Activated naive CD8-positive, alpha-beta T cell (primary cell): ENCODE measurements around the gene MXD1.

Experiments used
- H3K27ac Mint-ChIP-seq: one replicate; pipeline ENCODE4 v1.8.0; 2021; ENCODE audit warnings: mixed read lengths
- H3K27me3 Mint-ChIP-seq: one replicate; pipeline ENCODE4 v1.8.0; 2021; ENCODE audit warnings: mixed read lengths
- H3K36me3 Mint-ChIP-seq: one replicate; pipeline ENCODE4 v1.8.0; 2021; ENCODE audit warnings: mixed read lengths
- H3K4me1 Mint-ChIP-seq: one replicate; pipeline ENCODE4 v1.8.0; 2021; ENCODE audit warnings: low read depth, mixed read lengths
- H3K4me3 Mint-ChIP-seq: one replicate; pipeline ENCODE4 v1.8.0; 2021; ENCODE audit warnings: mild to moderate bottlenecking, mixed read lengths
- H3K9me3 Mint-ChIP-seq: one replicate; pipeline ENCODE4 v1.8.0; 2021; ENCODE audit warnings: low read depth, mixed read lengths

The MXD1 gene

DNA sequence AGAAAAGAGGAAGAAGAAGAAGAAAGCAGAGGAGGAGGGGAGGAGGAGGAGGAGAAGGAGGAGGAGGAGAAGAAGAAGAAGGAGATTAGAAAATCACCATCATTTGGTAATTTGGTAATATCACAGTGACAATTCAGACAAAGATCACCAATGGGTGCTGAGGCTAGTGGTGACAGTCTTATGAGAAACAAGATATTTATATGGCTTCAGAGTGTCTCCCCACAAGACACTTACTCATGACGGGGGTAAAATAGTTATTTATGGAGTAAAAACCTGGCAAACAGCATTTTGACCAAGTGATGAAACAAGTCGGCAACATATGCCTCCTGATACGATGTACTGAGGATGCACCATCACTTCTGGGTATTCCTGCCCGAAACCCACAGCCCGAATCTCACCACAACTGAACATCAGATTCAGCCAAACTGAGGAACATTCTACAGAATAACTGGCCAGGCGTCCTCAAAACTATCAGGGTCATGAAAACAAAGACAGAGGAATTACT lies 41.6 kb downstream of the MXD1 start:
- Mint-ChIP-seq H3K27ac (no peak overlapping the region), H3K9me3 (no peaks in the 10 kb centered on the region)

GRCh38 chr2:69957965-69958364 lies 43.1 kb downstream of the MXD1 start:
- Mint-ChIP-seq H3K27ac (no peak overlapping the region), H3K9me3 (no peaks in the 10 kb centered on the region), H3K36me3 (no peaks in the 10 kb centered on the region), H3K4me3 (no peak overlapping the region), H3K27me3 (no peaks in the 10 kb centered on the region), H3K4me1 (no peaks in the 10 kb centered on the region)

More for the DNA sequence above, 41.6 kb downstream of the MXD1 start:
- Mint-ChIP-seq H3K36me3 (no peaks in the 10 kb centered on the region), H3K4me1 (no peaks in the 10 kb centered on the region), H3K4me3 (no peak overlapping the region), H3K27me3 (no peaks in the 10 kb centered on the region)

DNA sequence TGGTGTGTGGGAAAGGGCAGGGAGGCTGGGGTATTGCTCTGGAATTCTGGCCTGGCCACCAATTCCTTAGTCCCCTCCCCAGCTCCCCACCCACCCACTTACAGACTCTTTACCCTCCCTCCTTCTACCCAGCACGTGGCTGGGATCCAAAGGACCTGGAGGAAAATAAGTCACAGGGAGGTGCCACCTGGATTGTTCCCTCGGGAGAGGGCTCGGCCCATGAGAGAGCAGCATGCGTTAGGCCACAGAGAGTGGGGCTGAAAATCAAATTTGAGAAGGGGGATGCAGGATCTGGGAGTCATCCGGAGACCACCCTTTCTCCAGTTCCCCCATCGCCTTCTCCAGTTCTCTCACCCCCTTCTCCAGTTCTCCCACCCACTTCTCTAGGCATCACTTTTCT lies 43.6 kb downstream of the MXD1 start:
- H3K36me3 Mint-ChIP-seq: no peaks in the 10 kb centered on the region
- H3K4me1 Mint-ChIP-seq: no peaks in the 10 kb centered on the region
- H3K27me3 Mint-ChIP-seq: no peaks in the 10 kb centered on the region
- H3K9me3 Mint-ChIP-seq: no peaks in the 10 kb centered on the region
- H3K27ac Mint-ChIP-seq: no peak overlapping the region
- no peak overlapping the region for H3K4me3 Mint-ChIP-seq

DNA sequence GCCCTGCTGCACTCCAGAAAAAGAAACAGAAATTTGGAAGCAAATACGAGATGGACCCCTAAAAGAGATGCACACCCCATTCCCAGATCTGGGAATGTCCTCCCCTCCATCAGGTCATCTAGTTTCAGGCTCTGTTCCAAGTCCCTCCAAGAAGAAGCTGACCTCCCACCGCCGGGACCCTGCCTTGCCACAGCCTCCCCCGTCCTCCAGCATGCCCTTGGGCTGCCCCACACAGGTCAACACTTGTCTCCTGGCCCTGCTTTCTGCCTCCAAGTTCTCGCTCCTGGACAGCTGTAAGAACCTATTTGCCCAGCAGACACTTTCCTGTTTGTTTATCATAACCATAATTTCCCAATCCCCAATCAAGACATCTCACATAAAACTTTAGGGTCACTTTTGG lies 44.5 kb downstream of the MXD1 start:
- no peaks in the 10 kb centered on the region for H3K36me3 Mint-ChIP-seq
- H3K27me3 Mint-ChIP-seq: no peaks in the 10 kb centered on the region
- H3K4me1 Mint-ChIP-seq: no peaks in the 10 kb centered on the region
- no peak overlapping the region for H3K27ac Mint-ChIP-seq
- no peak overlapping the region for H3K4me3 Mint-ChIP-seq
- H3K9me3 Mint-ChIP-seq: no peaks in the 10 kb centered on the region

- Mint-ChIP-seq H3K4me3 (no peak overlapping the region), H3K4me1 (peaks cover 4% of the 10 kb centered on the region), H3K27ac (no peak overlapping the region)
These were observed 45.9 kb downstream of the MXD1 start for GRCh38 chr2:69960821-69961220.

DNA sequence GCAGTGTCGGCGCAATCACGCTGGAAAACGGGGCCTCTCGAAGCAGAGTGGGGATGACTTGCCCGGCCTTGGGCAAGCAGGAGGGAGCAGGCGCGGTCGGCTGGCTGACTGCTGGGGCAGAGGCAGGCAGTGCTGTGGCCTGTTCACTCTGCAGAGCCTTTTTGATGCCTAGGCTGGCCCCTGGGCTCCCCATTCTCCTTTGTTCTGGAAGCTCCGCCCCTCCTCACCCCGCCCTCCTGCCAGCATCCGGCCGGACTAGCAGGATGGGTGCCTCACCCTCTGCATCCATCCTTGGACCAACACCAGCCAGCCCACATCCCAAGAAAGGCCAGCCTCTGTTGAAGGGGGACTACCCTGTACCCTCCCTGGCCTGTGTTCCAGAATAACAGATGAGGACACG lies 46.6 kb downstream of the MXD1 start, which contains the start of gene ASPRV1:
TSS of gene ASPRV1 (minus strand) at position 136 of the 400 bp plus-strand sequence. CDS start 195 bp downstream, outside the sequence.
- Mint-ChIP-seq H3K4me1 (peaks cover 4% of the 10 kb centered on the region), H3K36me3 (no peaks in the 10 kb centered on the region), H3K4me3 (no peak within 1 kb of the TSS), H3K9me3 (no peaks in the 10 kb centered on the region), H3K27me3 (no peaks in the 10 kb centered on the region), H3K27ac (no peak within 1 kb of the TSS)

More at GRCh38 chr2:69960821-69961220, 45.9 kb downstream of the MXD1 start:
- Mint-ChIP-seq H3K27me3 (no peaks in the 10 kb centered on the region), H3K9me3 (no peaks in the 10 kb centered on the region), H3K36me3 (no peaks in the 10 kb centered on the region)

DNA sequence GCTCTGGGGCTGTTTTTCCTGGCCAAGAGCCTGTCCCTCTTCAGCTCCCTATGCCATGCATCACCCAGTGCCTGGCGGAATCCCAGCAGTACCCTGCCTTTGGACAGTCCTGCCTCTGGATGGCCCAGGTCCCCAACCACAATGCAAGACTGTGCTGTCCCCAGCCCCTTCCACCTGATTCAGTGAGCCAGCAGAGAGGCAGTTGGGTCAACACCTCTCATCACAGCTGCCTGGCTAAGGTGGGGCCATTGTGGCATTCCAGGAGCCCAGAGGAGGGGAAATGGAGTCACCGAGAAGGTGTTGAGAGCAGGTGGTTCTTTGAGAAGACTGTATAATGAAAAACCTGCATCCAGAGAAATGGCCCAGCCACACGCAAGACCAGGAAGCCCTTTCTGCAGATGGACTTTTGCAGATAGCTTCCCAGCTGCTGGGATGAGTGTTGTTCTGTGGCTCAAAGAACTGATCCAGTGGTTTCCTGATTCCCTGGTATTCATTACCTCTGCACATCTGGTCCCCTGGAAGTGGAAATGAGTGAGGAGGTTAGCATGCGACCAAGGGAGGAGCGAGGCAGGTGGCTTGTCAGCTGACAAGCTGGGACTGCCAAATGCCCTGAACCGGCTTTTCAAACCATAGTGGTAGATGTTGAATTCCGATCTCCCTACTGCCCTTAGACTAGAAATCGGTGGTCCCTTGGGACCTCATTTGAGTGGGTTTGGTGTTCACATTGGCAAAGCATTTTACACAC lies 48.2 kb downstream of the MXD1 start:
- Mint-ChIP-seq H3K27me3 (no peaks in the 10 kb centered on the region), H3K27ac (no peak overlapping the region), H3K4me3 (no peak overlapping the region), H3K4me1 (peaks cover 4% of the 10 kb centered on the region), H3K36me3 (no peaks in the 10 kb centered on the region), H3K9me3 (no peaks in the 10 kb centered on the region)

DNA sequence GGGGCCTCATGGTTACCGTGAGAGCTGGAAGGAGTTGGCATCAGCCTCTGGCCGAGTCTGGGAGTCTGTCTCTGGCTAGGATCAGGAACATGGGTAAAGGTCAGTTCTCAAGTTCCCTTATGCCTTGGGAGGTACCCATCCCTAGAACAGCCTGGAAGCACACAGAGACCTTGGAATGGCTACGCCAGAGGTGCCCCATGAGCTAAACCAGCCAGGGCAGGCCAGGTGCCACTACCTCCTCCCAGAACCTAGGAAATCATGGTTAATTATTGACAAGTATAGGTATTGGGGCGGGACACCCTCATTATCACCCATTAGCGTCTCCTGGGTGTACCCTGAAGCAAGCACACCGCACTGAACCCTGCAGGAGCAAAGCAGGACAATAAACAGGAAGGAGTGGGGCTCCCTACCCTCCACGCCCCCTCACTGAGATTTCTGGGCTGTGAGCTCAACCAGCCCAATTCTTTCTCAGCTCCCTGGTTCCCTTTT lies 49.5 kb downstream of the MXD1 start:
- Mint-ChIP-seq H3K4me3 (no peak overlapping the region), H3K4me1 (peaks cover 4% of the 10 kb centered on the region), H3K36me3 (peaks cover 2% of the 10 kb centered on the region), H3K27me3 (no peaks in the 10 kb centered on the region), H3K9me3 (no peaks in the 10 kb centered on the region), H3K27ac (no peak overlapping the region)

- Mint-ChIP-seq H3K9me3 (no peaks in the 10 kb centered on the region), H3K4me3 (no peak overlapping the region), H3K27me3 (no peaks in the 10 kb centered on the region), H3K4me1 (peaks cover 4% of the 10 kb centered on the region), H3K27ac (no peak overlapping the region), H3K36me3 (peaks cover 4% of the 10 kb centered on the region)
These were observed 51.0 kb downstream of the MXD1 start for GRCh38 chr2:69965756-69966445.

- H3K36me3 Mint-ChIP-seq: peaks cover 4% of the 10 kb centered on the region
- H3K27ac Mint-ChIP-seq: no peak overlapping the region
- no peaks in the 10 kb centered on the region for H3K9me3 Mint-ChIP-seq
These were observed 51.6 kb downstream of the MXD1 start for GRCh38 chr2:69966496-69966895.

GRCh38 chr2:69968609-69969008 lies 53.7 kb downstream of the MXD1 start:
- no peaks in the 10 kb centered on the region for H3K27me3 Mint-ChIP-seq
- H3K4me1 Mint-ChIP-seq: peaks cover 4% of the 10 kb centered on the region
- no peak overlapping the region for H3K4me3 Mint-ChIP-seq
- H3K27ac Mint-ChIP-seq: no peak overlapping the region
- no peaks in the 10 kb centered on the region for H3K9me3 Mint-ChIP-seq
- H3K36me3 Mint-ChIP-seq: peaks cover 4% of the 10 kb centered on the region

More at GRCh38 chr2:69966496-69966895, 51.6 kb downstream of the MXD1 start:
- Mint-ChIP-seq H3K4me1 (peaks cover 4% of the 10 kb centered on the region), H3K27me3 (no peaks in the 10 kb centered on the region), H3K4me3 (no peak overlapping the region)

GRCh38 chr2:69969126-69969983 lies 54.4 kb downstream of the MXD1 start:
- no peak overlapping the region for H3K27ac Mint-ChIP-seq
- peaks cover 4% of the 10 kb centered on the region for H3K4me1 Mint-ChIP-seq
- H3K4me3 Mint-ChIP-seq: no peak overlapping the region
- H3K27me3 Mint-ChIP-seq: no peaks in the 10 kb centered on the region
- peaks cover 4% of the 10 kb centered on the region for H3K36me3 Mint-ChIP-seq
- H3K9me3 Mint-ChIP-seq: no peaks in the 10 kb centered on the region

DNA sequence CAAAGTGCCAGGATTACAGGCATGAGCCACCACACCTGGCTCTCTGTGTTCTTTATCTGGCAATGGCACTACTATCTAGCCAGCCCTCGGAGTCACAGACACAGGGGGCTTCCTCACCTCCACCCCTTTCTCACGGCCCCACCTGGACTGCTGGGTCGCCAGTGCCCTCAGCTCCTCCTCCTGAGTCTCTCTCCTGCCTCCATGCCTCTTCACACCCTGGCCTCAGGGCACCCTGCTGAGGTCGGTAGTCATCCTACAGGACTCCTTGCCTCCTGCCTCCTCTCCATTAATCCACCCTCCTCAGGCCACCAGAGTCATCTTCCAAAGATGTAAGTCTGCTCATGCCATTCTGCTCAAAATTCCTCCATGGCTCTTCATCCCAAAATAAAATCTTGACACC lies 55.1 kb downstream of the MXD1 start:
- Mint-ChIP-seq H3K27me3 (no peaks in the 10 kb centered on the region), H3K27ac (no peak overlapping the region), H3K9me3 (no peaks in the 10 kb centered on the region), H3K36me3 (peaks cover 4% of the 10 kb centered on the region), H3K4me1 (no peaks in the 10 kb centered on the region), H3K4me3 (no peak overlapping the region)

DNA sequence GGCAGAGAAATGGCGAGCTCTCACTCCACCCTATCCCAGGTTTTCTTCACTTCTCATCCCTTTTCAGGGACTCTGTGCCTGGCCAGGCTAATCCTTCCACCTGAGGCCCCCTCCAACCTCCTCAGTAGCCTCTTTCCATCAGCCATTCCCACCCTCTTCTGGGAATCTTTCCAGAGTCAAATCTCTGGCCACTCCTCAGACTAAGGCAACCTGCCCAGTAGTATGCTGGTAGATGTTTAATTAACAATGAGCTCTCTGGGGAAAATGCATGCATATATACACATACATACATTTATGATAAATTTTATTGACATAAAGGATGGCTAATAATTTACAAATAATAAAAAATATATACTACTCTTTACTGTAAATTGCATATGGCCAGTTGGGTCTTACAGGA lies 57.9 kb downstream of the MXD1 start:
- Mint-ChIP-seq H3K36me3 (peaks cover 4% of the 10 kb centered on the region), H3K9me3 (no peaks in the 10 kb centered on the region), H3K27ac (no peak overlapping the region), H3K4me3 (no peak overlapping the region), H3K27me3 (no peaks in the 10 kb centered on the region), H3K4me1 (peaks cover 14% of the 10 kb centered on the region)
